ENCODE data around the gene LMNA.

DNA sequence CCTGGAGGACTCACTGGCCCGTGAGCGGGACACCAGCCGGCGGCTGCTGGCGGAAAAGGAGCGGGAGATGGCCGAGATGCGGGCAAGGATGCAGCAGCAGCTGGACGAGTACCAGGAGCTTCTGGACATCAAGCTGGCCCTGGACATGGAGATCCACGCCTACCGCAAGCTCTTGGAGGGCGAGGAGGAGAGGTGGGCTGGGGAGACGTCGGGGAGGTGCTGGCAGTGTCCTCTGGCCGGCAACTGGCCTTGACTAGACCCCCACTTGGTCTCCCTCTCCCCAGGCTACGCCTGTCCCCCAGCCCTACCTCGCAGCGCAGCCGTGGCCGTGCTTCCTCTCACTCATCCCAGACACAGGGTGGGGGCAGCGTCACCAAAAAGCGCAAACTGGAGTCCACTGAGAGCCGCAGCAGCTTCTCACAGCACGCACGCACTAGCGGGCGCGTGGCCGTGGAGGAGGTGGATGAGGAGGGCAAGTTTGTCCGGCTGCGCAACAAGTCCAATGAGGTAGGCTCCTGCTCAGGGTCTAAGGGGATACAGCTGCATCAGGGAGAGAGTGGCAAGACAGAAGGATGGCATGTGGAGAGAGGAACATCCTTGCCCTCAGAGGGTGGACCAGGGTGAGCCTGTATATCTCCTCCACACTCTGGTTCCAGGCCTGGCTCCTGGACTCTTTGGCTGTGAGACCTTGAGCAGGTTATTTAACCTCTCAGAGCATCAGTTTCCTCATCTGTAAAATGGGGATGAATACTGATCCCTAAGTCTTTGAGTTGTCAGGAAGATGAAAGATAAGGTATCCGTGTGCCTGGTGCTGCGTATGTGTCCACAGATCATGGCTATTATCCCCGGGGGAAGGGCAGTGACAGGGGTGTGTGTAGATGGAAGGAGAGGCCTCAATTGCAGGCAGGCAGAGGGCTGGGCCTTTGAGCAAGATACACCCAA is 21.7 kb downstream of the LMNA start:
- TF ChIP-seq, protein P1, sequence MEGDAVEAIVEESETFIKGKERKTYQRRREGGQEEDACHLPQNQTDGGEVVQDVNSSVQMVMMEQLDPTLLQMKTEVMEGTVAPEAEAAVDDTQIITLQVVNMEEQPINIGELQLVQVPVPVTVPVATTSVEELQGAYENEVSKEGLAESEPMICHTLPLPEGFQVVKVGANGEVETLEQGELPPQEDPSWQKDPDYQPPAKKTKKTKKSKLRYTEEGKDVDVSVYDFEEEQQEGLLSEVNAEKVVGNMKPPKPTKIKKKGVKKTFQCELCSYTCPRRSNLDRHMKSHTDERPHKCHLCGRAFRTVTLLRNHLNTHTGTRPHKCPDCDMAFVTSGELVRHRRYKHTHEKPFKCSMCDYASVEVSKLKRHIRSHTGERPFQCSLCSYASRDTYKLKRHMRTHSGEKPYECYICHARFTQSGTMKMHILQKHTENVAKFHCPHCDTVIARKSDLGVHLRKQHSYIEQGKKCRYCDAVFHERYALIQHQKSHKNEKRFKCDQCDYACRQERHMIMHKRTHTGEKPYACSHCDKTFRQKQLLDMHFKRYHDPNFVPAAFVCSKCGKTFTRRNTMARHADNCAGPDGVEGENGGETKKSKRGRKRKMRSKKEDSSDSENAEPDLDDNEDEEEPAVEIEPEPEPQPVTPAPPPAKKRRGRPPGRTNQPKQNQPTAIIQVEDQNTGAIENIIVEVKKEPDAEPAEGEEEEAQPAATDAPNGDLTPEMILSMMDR (IDR thresholded peaks at IDR 0.05; ENCODE audit: insufficient read depth, low read length), result no peak
- TF ChIP-seq POLR2AphosphoS5 (IDR thresholded peaks at IDR 0.05; ENCODE audit: low read depth), result no peak
- TF ChIP-seq, protein P2, sequence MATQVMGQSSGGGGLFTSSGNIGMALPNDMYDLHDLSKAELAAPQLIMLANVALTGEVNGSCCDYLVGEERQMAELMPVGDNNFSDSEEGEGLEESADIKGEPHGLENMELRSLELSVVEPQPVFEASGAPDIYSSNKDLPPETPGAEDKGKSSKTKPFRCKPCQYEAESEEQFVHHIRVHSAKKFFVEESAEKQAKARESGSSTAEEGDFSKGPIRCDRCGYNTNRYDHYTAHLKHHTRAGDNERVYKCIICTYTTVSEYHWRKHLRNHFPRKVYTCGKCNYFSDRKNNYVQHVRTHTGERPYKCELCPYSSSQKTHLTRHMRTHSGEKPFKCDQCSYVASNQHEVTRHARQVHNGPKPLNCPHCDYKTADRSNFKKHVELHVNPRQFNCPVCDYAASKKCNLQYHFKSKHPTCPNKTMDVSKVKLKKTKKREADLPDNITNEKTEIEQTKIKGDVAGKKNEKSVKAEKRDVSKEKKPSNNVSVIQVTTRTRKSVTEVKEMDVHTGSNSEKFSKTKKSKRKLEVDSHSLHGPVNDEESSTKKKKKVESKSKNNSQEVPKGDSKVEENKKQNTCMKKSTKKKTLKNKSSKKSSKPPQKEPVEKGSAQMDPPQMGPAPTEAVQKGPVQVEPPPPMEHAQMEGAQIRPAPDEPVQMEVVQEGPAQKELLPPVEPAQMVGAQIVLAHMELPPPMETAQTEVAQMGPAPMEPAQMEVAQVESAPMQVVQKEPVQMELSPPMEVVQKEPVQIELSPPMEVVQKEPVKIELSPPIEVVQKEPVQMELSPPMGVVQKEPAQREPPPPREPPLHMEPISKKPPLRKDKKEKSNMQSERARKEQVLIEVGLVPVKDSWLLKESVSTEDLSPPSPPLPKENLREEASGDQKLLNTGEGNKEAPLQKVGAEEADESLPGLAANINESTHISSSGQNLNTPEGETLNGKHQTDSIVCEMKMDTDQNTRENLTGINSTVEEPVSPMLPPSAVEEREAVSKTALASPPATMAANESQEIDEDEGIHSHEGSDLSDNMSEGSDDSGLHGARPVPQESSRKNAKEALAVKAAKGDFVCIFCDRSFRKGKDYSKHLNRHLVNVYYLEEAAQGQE (IDR thresholded peaks at IDR 0.05; ENCODE audit: insufficient replicate concordance, low read depth), result no peak
- TF ChIP-seq GABPA (IDR thresholded peaks at IDR 0.05; ENCODE audit: low read depth), result no peak
- no peak for TF ChIP-seq SPI1 (IDR thresholded peaks at IDR 0.05; ENCODE audit: borderline replicate concordance, low read depth)
